HG03095 (cell line): ENCODE data around the gene CALR.
"Not testable (repeated sequence)": the region's sequence is repeated elsewhere in the genome, so short reads cannot be mapped to it uniquely, and the experiment has no call there.

Experiments
- ATAC-seq: cut with Tn5 transposase; IDR thresholded peaks from one replicate; pipeline ENCODE4 v1.9.1; 2021; ENCODE audit warnings: moderate library complexity; ENCODE audit not compliant: unreplicated experiment

The CALR gene

GRCh38 chr19:12933287-12934072 is 4.9 kb upstream of the CALR start, which contains the start of gene FARSA:
Gene FARSA (minus strand): TSS chr19:12933711. CDS start chr19:12933696, 15 bp downstream.
- no peak for ATAC-seq

- ATAC-seq, result no peak
Measured at GRCh38 chr19:12935071-12935470, 3.3 kb upstream of the CALR start.

- ATAC-seq, result no peak
Measured at GRCh38 chr19:12936582-12936981, 1.8 kb upstream of the CALR start.

GRCh38 chr19:12937093-12937926 is 1.1 kb upstream of the CALR start:
- no peak for ATAC-seq

- no peak for ATAC-seq
Measured at GRCh38 chr19:12938779-12939601, 581 bp downstream of the CALR start.

GRCh38 chr19:12939975-12940423 is 1.6 kb downstream of the CALR start:
- no peak for ATAC-seq

GRCh38 chr19:12940897-12941296 is 2.5 kb downstream of the CALR start:
- no peak for ATAC-seq

GRCh38 chr19:12943437-12944044 is 5.1 kb downstream of the CALR start:
- ATAC-seq, result no peak

GRCh38 chr19:12944104-12944674 is 5.8 kb downstream of the CALR start:
- ATAC-seq, result no peak

- ATAC-seq, result peak; percentile 59
Measured at GRCh38 chr19:12945479-12946091, 7.2 kb downstream of the CALR start, which contains the start of gene RAD23A. Gene RAD23A (plus strand): TSS chr19:12945862. CDS start chr19:12945949, 87 bp downstream.

GRCh38 chr19:12946092-12946721 is 7.8 kb downstream of the CALR start:
- ATAC-seq, result peak; percentile 23

- no peak for ATAC-seq
Measured at GRCh38 chr19:12946731-12947496, 8.5 kb downstream of the CALR start.

- ATAC-seq, result no peak
Measured at GRCh38 chr19:12947702-12948611, 9.5 kb downstream of the CALR start.

GRCh38 chr19:12948612-12949362 is 10.4 kb downstream of the CALR start:
- no peak for ATAC-seq

GRCh38 chr19:12949363-12950283 is 11.2 kb downstream of the CALR start:
- no peak for ATAC-seq

- ATAC-seq, result not testable (repeated sequence)
Measured at GRCh38 chr19:12952050-12952449, 13.6 kb downstream of the CALR start.
